Tracheal epithelial cell (primary cell): ENCODE data around the gene PIH1D1. TPM values are rescaled to one million over a fixed set of nuclear protein-coding genes. Genes with fewer than 3 reads are reported as not detected.

Experiments used
- total RNA-seq: library from RNA; depleted of rRNA; stranded (reverse); fragments of >200 nt; gene quantifications from 2 replicates; pipeline ENCODE4 v1.2.1, GENCODE V29; 2014

The PIH1D1 gene
- 98.9 and 148 TPM in 2 replicates for total RNA-seq

DNA sequence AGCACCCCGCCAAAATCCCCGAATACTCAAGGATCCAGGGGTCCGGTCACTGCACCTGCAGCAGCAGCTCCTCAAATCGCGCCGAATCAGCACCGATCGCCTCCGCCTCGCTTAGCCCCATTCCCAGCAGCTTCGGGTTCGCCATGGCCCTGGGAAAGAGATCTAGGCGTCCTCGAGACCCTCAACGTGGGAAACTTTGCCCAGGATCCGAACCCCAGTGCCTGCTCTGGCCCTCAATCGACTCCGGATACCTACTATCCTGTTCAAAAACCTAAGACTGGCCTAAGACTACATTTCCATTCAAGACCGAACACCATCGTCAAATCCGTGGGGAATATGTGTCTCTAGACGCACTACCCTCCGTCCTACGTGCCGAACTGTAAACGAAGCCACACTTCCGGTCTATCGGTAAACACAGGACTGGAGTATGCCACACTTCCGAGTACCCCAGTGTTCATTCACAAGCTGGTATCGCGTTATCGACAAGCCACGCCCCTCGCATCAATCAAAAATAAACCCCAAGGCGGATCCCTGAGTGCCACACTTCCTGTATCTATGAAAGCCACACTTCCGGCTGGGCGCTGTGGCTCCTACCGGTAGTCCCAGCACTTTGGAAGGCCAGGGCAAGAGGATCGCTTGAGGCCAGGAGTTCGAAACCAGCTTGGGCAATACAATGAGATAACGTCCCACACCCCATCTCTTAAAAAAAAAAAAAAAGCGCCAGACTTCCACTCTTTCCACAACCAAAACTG lies at the start of gene PIH1D1:
Gene PIH1D1, minus strand, starts transcription at position 385 of the 752 bp plus-strand sequence. Its CDS starts 240 bp downstream, at position 145.

DNA sequence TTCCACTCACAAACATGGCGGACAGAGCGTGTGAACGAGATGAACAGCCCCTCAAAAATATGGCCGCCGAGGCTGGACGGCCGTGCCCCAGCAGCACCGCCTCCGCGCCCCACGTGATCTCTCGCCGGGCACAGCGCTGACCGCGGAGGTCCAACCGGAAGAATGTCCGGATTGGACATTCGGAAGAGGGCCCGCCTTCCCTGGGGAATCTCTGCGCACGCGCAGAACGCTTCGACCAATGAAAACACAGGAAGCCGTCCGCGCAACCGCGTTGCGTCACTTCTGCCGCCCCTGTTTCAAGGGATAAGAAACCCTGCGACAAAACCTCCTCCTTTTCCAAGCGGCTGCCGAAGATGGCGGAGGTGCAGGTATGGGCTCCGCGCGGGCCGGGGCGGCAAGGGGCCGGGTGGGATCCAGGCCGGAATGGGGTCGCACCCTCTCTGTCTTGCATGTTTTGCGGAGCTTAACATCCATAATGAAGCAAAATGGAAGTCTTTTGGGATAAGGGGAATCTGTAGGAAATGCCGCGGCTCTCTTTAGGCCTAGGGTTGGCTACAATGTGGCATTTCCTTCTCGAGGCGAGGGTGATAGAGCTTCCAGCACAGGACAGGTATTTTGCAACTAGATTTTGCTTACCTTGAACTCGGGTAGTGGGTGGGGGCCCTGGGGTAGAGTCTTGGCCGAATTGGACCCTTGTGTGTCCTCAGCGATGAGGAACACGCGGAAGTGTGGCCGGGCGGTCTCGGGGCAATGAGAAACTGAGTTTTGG lies 35.8 kb upstream of the PIH1D1 start, which contains the start of gene RPL13A:
Gene RPL13A, plus strand, starts transcription at position 332 of the 769 bp plus-strand sequence. Its CDS starts 22 bp downstream, at position 354.

DNA sequence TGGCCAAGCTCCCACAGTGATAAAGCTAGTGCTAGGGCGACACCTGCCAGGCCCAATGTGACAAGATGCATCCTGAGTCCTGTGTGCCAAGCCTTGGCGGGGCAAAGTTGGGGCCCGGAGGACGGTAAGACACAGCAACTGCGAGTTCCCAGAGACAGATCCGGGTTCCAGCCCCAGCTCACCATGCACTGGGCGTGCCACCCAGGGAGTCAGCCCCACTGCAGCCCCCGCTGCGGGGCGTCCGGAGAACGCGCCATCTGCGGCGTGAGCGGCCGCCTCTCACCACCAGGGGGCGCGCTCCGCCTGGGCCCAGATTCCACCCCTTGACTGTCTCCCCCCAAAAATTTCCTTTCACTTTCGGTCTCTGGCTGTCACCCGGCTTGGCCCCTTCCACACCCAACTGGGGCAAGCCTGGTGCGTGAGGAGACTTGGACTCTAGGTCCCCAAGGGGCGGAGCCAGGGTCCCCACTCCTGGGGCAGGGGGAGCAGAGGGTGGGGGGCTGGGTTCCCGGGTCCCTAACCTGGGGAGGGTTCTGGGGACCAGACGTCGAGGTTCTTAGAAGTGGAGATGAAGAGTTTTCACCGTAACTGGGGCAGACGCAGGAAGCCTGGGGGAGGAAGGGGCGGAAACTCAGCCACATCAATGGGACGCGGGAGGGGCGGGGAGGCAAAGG lies 22.4 kb upstream of the PIH1D1 start, which contains the start of gene FLT3LG:
Gene FLT3LG, plus strand, starts transcription at position 348 of the 674 bp plus-strand sequence. CDS start 425 bp downstream, outside the sequence.

DNA sequence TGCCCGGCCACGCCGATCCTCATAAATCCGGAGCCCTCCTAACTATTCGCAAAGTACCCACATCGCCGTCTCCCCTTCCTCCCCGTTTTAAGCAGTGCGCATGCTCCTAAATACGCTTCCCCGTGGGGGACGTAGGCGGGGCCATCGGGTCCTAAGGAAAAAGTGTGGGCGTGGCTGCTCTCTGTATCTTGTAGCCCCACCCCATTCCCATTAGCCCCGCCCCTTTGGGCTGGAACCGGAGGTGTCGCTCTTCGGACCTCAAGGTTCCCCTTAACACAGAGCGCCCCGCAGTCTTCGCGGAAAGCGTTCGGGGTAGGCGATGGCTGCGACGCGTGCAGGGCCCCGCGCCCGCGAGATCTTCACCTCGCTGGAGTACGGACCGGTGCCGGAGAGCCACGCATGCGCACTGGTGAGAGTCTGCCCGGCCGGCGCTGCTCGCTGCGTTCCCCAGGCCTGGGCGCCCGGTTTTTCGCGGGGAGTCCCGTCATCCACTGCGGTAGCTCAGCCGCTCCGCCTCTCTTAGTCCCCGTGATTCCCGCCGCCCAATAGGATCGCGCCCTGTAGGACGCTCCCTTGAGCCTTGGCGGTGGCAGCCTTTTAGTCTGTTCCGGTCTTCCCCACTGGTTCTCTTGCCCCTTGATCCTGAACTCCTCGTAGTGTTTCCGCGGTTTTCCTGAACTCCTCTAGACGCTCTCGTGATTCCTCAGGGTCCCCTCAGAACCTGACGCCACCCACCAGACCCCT lies 1.6 kb upstream of the PIH1D1 start, which contains the start of gene ALDH16A1:
Gene ALDH16A1, plus strand, starts transcription at position 213 of the 744 bp plus-strand sequence. Its CDS starts 107 bp downstream, at position 320.

DNA sequence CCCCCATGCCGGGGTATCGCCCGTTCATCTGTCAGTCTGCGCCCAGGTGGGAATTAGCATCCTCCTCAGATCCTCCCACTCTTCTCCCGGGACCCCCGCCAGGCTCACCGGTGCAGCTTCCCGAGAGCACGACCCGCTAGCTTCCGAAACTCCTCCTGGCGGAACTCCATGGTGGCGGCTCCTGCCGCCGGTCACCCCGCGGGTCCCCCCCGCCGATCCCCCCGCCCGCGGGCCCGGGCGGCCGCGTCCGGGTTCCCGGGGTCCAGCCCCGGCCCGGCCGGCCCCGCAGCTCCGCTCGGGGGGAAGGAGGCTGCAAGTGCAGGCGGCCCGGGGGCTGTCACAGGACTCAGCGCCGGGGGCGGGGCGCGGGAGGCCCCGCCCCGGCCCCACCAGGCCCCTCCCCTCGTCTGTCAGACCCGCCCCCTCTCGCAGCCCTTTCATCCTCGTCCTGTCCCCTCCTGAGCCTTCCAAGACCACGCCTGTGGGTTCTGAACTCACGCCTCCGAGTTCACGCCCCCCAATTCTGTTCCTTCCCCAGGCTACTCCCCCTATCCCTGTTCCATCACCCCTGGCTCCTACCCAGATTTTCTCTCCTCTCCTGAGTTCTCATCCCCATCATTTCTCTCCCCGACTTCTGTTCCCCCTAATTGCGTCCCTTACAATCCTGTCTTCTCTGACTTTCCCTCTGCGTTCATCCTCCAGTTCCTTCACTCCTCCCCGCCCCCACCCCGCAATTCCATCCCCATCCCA lies 10.2 kb downstream of the PIH1D1 start, which contains the start of gene SLC17A7:
Gene SLC17A7, minus strand, starts transcription at position 318 of the 750 bp plus-strand sequence. Its CDS starts 148 bp downstream, at position 170.

DNA sequence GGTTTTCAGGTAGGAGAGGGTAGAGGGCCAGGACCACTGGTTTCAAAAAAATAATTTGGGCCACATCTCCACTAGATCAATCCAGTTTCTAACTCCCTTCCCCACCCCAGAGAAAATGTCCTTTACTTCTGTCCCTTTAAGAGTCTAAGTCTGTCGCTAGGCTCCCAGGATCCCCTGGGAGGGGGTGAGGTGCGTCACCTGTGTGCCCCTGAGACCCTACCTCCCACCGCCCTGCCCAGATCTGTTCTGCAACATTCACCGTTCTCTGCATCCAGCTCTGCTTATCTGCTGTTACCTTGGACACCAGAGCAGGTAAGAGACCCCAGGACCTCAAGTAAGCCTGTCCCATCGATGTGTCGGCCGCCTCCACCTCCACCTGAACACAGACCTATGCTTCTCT lies 26.4 kb downstream of the PIH1D1 start, which contains the start of gene GFY:
Gene GFY, plus strand, starts transcription at position 211 of the 400 bp plus-strand sequence. CDS start 1,043 bp downstream, outside the sequence.

DNA sequence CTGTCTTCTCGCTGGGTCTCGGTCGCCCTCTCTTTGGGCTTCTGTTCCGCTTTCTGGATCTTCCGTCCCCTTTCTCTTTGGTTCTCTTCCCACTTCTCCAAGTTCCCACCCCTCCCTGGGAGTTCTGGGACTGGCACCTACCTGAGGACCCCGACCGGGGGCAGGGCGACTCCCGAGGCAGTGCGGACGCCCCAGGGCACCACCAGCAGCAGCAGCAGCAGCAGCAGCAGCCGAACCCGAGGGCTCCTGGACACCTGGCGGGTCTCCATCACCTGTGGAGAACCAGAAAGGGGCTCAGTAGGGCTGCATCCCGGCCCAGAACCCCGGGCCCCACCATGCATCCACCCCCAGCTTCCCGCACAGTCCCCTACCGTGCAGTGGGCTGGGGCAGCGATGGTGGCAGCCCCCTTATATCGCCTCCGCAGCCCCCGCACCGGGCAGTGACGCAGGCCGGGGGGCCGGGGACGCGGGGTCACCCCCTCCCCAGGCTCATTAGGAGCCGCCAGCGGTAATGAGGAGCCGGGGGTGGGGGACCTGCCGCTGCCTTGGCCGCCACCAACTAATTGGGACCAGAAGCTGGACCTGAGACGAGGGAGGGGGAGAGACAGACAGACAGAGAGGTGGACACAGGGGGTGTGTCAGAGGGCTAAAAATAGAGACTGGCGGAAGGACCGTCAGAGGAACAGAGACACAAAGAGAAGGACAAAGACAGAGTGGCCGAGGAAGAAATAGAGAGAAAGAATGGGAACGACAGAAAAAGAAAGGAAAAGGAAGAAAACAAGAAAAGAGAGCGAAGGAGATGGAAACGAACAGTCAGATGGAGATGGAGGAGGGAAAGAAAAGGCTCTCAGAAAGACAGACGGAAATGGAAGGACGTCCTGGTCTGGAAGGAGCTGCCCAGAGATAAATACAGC lies 28.3 kb downstream of the PIH1D1 start, which contains the start of gene PTH2:
Gene PTH2, minus strand, starts transcription at position 371 of the 914 bp plus-strand sequence. Its CDS starts 102 bp downstream, at position 269.

Other genes starting within 250 kb of the PIH1D1 start
- gene SLC6A16, start 126.6 kb downstream of the PIH1D1 start, total RNA-seq: under 0.01 TPM in 1 of 2 replicates, not detected in the other
- gene CD37, start 116.4 kb downstream of the PIH1D1 start, total RNA-seq: 0.21 TPM in 1 of 2 replicates, not detected in the other
- 13.6 and 35.2 TPM in 2 replicates for gene TEAD2, start 89.4 kb downstream of the PIH1D1 start, total RNA-seq
- gene DKKL1, start 87.9 kb downstream of the PIH1D1 start, total RNA-seq: under 0.01 TPM in 1 of 2 replicates, not detected in the other
- not detected in 2 replicates for gene KASH5, start 63.6 kb downstream of the PIH1D1 start, total RNA-seq
- not detected in 2 replicates for gene PTH2, start 28.4 kb downstream of the PIH1D1 start, total RNA-seq
- gene GFY, start 26.4 kb downstream of the PIH1D1 start, total RNA-seq: not detected in 2 replicates
- not detected in 2 replicates for gene SLC17A7, start 10.3 kb downstream of the PIH1D1 start, total RNA-seq
- gene ALDH16A1, start 1.4 kb upstream of the PIH1D1 start, total RNA-seq: 23.7 and 48.0 TPM in 2 replicates
- gene FLT3LG, start 22.4 kb upstream of the PIH1D1 start, total RNA-seq: not detected in 2 replicates
- gene RPL13A, start 35.8 kb upstream of the PIH1D1 start, total RNA-seq: 6,353 and 8,609 TPM in 2 replicates
- gene RPS11, start 44.6 kb upstream of the PIH1D1 start, total RNA-seq: 5,302 and 8,401 TPM in 2 replicates
- 25.8 and 32.6 TPM in 2 replicates for gene FCGRT, start 60.8 kb upstream of the PIH1D1 start, total RNA-seq
- gene RCN3, start 76.2 kb upstream of the PIH1D1 start, total RNA-seq: 1.7 and 1.9 TPM in 2 replicates
- 63.5 and 88.0 TPM in 2 replicates for gene NOSIP, start 128.7 kb upstream of the PIH1D1 start, total RNA-seq
- 6.0 and 7.2 TPM in 2 replicates for gene PRRG2, start 129.5 kb upstream of the PIH1D1 start, total RNA-seq
- gene PRR12, start 139.4 kb upstream of the PIH1D1 start, total RNA-seq: 0.96 and 2.1 TPM in 2 replicates
- 22.8 and 34.9 TPM in 2 replicates for gene RRAS, start 188.3 kb upstream of the PIH1D1 start, total RNA-seq
- gene SCAF1, start 190.4 kb upstream of the PIH1D1 start, total RNA-seq: 14.2 and 16.4 TPM in 2 replicates
- gene IRF3, start 214.0 kb upstream of the PIH1D1 start, total RNA-seq: 98.1 and 111 TPM in 2 replicates
- gene BCL2L12, start 214.1 kb upstream of the PIH1D1 start, total RNA-seq: 2.4 and 3.8 TPM in 2 replicates
- 264 and 577 TPM in 2 replicates for gene PRMT1, start 225.5 kb upstream of the PIH1D1 start, total RNA-seq
- gene ADM5, start 237.8 kb upstream of the PIH1D1 start, total RNA-seq: 0.64 and 0.72 TPM in 2 replicates
- 1.4 and 1.9 TPM in 2 replicates for gene CPT1C, start 239.3 kb upstream of the PIH1D1 start, total RNA-seq